ENCODE data around the gene EML5. TPM values are rescaled to one million over a fixed set of nuclear protein-coding genes. Genes with fewer than 3 reads are reported as not detected.

The EML5 gene
- total and polyA plus RNA-seq, 2 experiments from 2014 or later = 0.18 to 1.6 TPM

DNA sequence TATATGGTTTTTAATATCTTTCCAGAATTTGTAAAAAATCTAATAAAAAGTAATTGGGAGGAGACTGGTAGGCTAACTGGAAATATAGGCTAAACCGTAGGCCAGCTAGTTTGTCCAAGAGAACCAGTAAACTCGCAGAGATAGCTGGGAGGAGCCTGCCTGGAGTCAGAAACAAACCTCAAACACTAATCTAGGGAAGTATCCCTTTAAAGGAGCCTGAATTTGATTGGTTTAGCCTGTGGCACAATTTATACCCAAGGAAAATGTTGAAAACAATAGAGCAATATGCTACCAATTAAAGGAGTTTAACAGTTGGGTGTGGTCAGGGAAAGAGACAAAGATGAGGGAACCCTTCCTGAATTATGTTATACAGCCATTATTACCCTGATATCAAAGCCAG is 109.6 kb downstream of the EML5 start:
- no peaks in the 10 kb centered on the region for H3K9me3 Mint-ChIP-seq
- Histone ChIP-seq H3K79me2 (replicated peaks; ENCODE audit: insufficient read depth) (no peaks in the 10 kb centered on the region), H3K27ac (ENCODE audit: low read depth) (no peak overlapping the region), H3K9me2 (ENCODE audit: insufficient read depth) (no peaks in the 10 kb centered on the region), H3K36me3 (ENCODE audit: insufficient read depth) (no peaks in the 10 kb centered on the region), H4K20me1 (replicated peaks; ENCODE audit: insufficient read depth) (no peaks in the 10 kb centered on the region), H3K4me2 (no peak overlapping the region), H2AFZ (0 out of 2 replicates have a peak overlapping the region, but pooled peaks have one; percentile 45), H3F3A (replicated peaks; ENCODE audit: low read depth) (no peaks in the 10 kb centered on the region), H3K27me3 (ENCODE audit: insufficient read depth) (no peaks in the 10 kb centered on the region), H3K4me3 (no peak overlapping the region), H3K4me1 (ENCODE audit: insufficient read depth) (peaks cover 4% of the 10 kb centered on the region; the same call in 1 of the 2 replicates)
- no peaks in the 10 kb centered on the region for H3K27me3 Mint-ChIP-seq (ENCODE audit: insufficient read depth, low read depth, poor library complexity)
- H3K36me3 Mint-ChIP-seq (ENCODE audit: low read depth) = no peaks in the 10 kb centered on the region
- ATAC-seq (peak; percentile 40; the same call in 2 of the 3 replicates), DNase-seq (ENCODE audit: low spot score) (no peak)
- peaks cover 13% of the 10 kb centered on the region; the same call in 2 of the 3 replicates for H3K4me1 Mint-ChIP-seq
- no peak overlapping the region for H3K27ac Mint-ChIP-seq
- no peak overlapping the region for H3K4me3 Mint-ChIP-seq
- TF ChIP-seq STAT1 (IDR thresholded peaks at IDR 0.05; ENCODE audit: unreplicated experiment) (no peak), NANOG (IDR thresholded peaks at IDR 0.05; ENCODE audit: borderline replicate concordance) (no peak), EZH2phosphoT487 (IDR thresholded peaks at IDR 0.05; ENCODE audit: unreplicated experiment) (no peak), CREB1 (CRISPR knock-in tag; IDR thresholded peaks at IDR 0.05; ENCODE audit: low read depth) (no peak), POLR2AphosphoS5 (IDR thresholded peaks at IDR 0.05; ENCODE audit: low read depth) (no peak)
- TF ChIP-seq, protein P1, sequence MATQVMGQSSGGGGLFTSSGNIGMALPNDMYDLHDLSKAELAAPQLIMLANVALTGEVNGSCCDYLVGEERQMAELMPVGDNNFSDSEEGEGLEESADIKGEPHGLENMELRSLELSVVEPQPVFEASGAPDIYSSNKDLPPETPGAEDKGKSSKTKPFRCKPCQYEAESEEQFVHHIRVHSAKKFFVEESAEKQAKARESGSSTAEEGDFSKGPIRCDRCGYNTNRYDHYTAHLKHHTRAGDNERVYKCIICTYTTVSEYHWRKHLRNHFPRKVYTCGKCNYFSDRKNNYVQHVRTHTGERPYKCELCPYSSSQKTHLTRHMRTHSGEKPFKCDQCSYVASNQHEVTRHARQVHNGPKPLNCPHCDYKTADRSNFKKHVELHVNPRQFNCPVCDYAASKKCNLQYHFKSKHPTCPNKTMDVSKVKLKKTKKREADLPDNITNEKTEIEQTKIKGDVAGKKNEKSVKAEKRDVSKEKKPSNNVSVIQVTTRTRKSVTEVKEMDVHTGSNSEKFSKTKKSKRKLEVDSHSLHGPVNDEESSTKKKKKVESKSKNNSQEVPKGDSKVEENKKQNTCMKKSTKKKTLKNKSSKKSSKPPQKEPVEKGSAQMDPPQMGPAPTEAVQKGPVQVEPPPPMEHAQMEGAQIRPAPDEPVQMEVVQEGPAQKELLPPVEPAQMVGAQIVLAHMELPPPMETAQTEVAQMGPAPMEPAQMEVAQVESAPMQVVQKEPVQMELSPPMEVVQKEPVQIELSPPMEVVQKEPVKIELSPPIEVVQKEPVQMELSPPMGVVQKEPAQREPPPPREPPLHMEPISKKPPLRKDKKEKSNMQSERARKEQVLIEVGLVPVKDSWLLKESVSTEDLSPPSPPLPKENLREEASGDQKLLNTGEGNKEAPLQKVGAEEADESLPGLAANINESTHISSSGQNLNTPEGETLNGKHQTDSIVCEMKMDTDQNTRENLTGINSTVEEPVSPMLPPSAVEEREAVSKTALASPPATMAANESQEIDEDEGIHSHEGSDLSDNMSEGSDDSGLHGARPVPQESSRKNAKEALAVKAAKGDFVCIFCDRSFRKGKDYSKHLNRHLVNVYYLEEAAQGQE (IDR thresholded peaks at IDR 0.05; ENCODE audit: unreplicated experiment) = no peak
- TF ChIP-seq, protein P2, sequence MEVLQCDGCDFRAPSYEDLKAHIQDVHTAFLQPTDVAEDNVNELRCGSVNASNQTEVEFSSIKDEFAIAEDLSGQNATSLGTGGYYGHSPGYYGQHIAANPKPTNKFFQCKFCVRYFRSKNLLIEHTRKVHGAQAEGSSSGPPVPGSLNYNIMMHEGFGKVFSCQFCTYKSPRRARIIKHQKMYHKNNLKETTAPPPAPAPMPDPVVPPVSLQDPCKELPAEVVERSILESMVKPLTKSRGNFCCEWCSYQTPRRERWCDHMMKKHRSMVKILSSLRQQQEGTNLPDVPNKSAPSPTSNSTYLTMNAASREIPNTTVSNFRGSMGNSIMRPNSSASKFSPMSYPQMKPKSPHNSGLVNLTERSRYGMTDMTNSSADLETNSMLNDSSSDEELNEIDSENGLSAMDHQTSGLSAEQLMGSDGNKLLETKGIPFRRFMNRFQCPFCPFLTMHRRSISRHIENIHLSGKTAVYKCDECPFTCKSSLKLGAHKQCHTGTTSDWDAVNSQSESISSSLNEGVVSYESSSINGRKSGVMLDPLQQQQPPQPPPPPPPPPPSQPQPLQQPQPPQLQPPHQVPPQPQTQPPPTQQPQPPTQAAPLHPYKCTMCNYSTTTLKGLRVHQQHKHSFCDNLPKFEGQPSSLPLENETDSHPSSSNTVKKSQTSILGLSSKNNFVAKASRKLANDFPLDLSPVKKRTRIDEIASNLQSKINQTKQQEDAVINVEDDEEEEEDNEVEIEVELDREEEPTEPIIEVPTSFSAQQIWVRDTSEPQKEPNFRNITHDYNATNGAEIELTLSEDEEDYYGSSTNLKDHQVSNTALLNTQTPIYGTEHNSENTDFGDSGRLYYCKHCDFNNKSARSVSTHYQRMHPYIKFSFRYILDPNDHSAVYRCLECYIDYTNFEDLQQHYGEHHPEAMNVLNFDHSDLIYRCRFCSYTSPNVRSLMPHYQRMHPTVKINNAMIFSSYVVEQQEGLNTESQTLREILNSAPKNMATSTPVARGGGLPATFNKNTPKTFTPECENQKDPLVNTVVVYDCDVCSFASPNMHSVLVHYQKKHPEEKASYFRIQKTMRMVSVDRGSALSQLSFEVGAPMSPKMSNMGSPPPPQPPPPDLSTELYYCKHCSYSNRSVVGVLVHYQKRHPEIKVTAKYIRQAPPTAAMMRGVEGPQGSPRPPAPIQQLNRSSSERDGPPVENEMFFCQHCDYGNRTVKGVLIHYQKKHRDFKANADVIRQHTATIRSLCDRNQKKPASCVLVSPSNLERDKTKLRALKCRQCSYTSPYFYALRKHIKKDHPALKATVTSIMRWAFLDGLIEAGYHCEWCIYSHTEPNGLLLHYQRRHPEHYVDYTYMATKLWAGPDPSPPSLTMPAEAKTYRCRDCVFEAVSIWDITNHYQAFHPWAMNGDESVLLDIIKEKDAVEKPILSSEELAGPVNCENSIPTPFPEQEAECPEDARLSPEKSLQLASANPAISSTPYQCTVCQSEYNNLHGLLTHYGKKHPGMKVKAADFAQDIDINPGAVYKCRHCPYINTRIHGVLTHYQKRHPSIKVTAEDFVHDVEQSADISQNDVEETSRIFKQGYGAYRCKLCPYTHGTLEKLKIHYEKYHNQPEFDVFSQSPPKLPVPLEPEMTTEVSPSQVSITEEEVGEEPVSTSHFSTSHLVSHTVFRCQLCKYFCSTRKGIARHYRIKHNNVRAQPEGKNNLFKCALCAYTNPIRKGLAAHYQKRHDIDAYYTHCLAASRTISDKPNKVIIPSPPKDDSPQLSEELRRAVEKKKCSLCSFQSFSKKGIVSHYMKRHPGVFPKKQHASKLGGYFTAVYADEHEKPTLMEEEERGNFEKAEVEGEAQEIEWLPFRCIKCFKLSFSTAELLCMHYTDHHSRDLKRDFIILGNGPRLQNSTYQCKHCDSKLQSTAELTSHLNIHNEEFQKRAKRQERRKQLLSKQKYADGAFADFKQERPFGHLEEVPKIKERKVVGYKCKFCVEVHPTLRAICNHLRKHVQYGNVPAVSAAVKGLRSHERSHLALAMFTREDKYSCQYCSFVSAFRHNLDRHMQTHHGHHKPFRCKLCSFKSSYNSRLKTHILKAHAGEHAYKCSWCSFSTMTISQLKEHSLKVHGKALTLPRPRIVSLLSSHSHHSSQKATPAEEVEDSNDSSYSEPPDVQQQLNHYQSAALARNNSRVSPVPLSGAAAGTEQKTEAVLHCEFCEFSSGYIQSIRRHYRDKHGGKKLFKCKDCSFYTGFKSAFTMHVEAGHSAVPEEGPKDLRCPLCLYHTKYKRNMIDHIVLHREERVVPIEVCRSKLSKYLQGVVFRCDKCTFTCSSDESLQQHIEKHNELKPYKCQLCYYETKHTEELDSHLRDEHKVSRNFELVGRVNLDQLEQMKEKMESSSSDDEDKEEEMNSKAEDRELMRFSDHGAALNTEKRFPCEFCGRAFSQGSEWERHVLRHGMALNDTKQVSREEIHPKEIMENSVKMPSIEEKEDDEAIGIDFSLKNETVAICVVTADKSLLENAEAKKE (CRISPR knock-in tag; IDR thresholded peaks at IDR 0.05) = no peak
- TF ChIP-seq, protein P3, sequence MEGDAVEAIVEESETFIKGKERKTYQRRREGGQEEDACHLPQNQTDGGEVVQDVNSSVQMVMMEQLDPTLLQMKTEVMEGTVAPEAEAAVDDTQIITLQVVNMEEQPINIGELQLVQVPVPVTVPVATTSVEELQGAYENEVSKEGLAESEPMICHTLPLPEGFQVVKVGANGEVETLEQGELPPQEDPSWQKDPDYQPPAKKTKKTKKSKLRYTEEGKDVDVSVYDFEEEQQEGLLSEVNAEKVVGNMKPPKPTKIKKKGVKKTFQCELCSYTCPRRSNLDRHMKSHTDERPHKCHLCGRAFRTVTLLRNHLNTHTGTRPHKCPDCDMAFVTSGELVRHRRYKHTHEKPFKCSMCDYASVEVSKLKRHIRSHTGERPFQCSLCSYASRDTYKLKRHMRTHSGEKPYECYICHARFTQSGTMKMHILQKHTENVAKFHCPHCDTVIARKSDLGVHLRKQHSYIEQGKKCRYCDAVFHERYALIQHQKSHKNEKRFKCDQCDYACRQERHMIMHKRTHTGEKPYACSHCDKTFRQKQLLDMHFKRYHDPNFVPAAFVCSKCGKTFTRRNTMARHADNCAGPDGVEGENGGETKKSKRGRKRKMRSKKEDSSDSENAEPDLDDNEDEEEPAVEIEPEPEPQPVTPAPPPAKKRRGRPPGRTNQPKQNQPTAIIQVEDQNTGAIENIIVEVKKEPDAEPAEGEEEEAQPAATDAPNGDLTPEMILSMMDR (conservative IDR thresholded peaks at IDR 0.05; ENCODE audit: low read depth in 2 of 2) = no peak
- TF ChIP-seq, protein P4, sequence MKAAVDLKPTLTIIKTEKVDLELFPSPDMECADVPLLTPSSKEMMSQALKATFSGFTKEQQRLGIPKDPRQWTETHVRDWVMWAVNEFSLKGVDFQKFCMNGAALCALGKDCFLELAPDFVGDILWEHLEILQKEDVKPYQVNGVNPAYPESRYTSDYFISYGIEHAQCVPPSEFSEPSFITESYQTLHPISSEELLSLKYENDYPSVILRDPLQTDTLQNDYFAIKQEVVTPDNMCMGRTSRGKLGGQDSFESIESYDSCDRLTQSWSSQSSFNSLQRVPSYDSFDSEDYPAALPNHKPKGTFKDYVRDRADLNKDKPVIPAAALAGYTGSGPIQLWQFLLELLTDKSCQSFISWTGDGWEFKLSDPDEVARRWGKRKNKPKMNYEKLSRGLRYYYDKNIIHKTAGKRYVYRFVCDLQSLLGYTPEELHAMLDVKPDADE (IDR thresholded peaks at IDR 0.05) = no peak

All from GM23338 (cell line).